Ectodermal cell (in vitro differentiated cells): ENCODE measurements around the gene NADK.
"Not testable (repeated sequence)": the region's sequence is repeated elsewhere in the genome, so short reads cannot be mapped to it uniquely, and the experiment has no call there.

ENCODE experiments used
- H3K27ac ChIP-seq: 2 replicates; pipeline ENCODE4 v1.7.0; 2013; ENCODE audit warnings: mild to moderate bottlenecking, low read depth, low read length; ENCODE audit not compliant: insufficient read depth, poor library complexity, severe bottlenecking
- H3K27me3 ChIP-seq: 2 replicates; pipeline ENCODE4 v1.7.0; 2013; ENCODE audit warnings: mild to moderate bottlenecking, low read length; ENCODE audit not compliant: insufficient read depth, control insufficient read depth, poor library complexity, severe bottlenecking
- H3K36me3 ChIP-seq: one replicate; pipeline ENCODE4 v1.7.0; 2013; ENCODE audit warnings: low read length; ENCODE audit not compliant: control insufficient read depth, insufficient read depth
- H3K4me1 ChIP-seq: one replicate; pipeline ENCODE4 v1.7.0; 2013; ENCODE audit warnings: low read length; ENCODE audit not compliant: control insufficient read depth, insufficient read depth
- H3K4me3 ChIP-seq: 2 replicates; pipeline ENCODE4 v1.7.0; 2013; ENCODE audit warnings: low read depth, low read length, control low read depth; ENCODE audit not compliant: insufficient read depth
- H3K9me3 ChIP-seq: 2 replicates; pipeline ENCODE4 v1.7.0; 2013; ENCODE audit warnings: mild to moderate bottlenecking, low read length, moderate library complexity; ENCODE audit not compliant: control insufficient read depth
- WGBS, 2 experiments: methylation state at CpG; one replicate each; pipeline ENCODE4 v1.1.7; 2013; ENCODE audit warnings: missing lambda C conversion rate in 2 of 2; 5-methylcytosine and 5-hydroxymethylcytosine counted together

NADK gene

DNA sequence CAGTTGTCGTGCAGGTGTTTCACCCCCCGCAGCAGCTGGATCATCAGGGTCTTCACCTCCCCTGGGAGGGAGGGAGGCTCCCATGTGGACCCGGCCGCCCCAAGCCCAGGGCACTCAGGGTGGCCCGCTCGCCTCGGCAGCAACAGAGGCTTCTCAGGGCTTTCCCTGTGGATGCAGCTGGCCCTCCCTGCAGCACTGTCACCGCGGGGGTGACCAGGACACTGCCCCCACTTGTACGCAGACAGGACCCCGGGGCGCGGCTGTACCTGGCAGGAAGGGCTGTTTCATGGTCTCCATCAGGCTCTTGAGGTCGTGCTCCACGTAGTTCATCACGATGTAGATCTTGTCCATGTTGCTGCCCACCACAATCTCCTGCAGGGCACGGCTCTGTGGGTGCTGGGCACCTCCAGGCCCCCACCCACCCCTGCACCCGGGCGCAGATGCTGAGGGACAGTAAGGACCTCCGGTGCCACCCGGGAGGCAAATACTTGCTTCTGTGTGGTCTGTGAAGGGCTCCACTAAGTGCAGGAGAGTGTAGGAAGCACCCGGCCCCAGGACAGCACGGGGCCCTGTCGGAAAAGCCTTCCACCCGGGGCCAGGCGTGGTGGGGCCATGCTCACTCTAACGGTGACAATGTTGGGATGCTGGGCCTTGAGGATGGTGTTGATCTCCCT lies 73.8 kb downstream of the NADK start:
- H3K4me1 ChIP-seq, H3K4me3 ChIP-seq, H3K27me3 ChIP-seq, H3K9me3 ChIP-seq, H3K27ac ChIP-seq, H3K36me3 ChIP-seq: not testable (repeated sequence)
- WGBS, 2 experiments: 97% methylated on average over 24 of the region's 27 CpGs

DNA sequence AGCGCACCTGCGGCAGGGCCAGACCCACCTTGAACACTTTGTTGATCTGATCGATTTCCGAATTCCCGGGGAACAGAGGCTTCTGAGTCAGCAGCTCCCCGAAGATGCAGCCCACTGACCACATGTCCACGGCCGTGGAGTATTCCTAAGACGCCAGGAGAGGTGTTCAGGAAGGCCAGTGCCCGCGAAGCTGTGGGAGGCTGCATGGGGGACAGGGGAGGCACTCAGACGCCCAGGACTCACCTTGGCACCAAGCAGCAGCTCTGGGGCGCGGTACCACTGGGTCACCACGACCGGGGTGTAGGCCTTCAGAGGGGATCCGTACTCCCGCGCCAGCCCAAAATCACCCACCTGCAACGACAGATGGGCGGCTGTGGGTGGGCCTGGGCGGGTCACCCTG lies 74.5 kb downstream of the NADK start:
- Histone ChIP-seq H3K27me3 (no peaks in the 10 kb centered on the region), H3K4me1 (no peaks in the 10 kb centered on the region), H3K27ac (no peak overlapping the region), H3K4me3 (no peak overlapping the region), H3K36me3 (no peaks in the 10 kb centered on the region), H3K9me3 (no peaks in the 10 kb centered on the region)
- 96% methylated on average over 22 of the region's 22 CpGs for WGBS, 2 experiments

DNA sequence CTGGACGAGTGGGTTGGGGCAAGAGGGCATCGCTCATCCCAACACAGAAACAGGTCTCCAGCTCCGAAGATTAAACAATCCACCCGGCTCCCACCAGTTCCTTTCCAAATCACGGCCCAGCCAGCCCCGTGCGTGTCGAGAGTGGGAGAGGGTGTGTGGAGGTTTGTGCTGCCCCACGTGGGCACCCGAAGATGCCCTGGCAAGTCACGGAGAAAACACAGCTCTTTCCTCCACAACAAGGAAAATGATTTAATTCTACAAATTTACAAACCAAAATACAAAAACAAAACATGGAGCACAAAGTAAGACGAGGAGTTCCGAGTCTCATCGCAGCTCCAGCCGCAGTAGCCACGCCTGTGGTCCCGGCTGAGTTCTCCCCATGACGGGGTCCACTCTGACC lies 75.8 kb downstream of the NADK start:
- H3K4me3 ChIP-seq, H3K36me3 ChIP-seq, H3K27ac ChIP-seq, H3K4me1 ChIP-seq, H3K27me3 ChIP-seq, H3K9me3 ChIP-seq: not testable (repeated sequence)
- no CpG with 5 or more reads among the region's 18 CpGs for WGBS, 2 experiments
